GM18505 (cell line): ENCODE measurements around the gene GPR3.
"Not testable (repeated sequence)": the region's sequence is repeated elsewhere in the genome, so short reads cannot be mapped to it uniquely, and the experiment has no call there.

ENCODE experiments used
- ATAC-seq: cut with Tn5 transposase; IDR thresholded peaks from one replicate; pipeline ENCODE4 v1.9.1; 2021; ENCODE audit not compliant: unreplicated experiment
- POLR2A ChIP-seq: IDR thresholded peaks from 4 replicates; pipeline ENCODE4 v1.6.1; 2011; ENCODE audit warnings: borderline replicate concordance; ENCODE audit not compliant: insufficient read depth, insufficient read length; ENCODE audit errors: extremely low read depth

GPR3 gene

GRCh38 chr1:27405074-27405473, 12.7 kb downstream of the GPR3 start:
- TF ChIP-seq POLR2A: no peak
- no peak for ATAC-seq

GRCh38 chr1:27405598-27406361, 13.4 kb downstream of the GPR3 start:
- ATAC-seq: not testable (repeated sequence)

DNA sequence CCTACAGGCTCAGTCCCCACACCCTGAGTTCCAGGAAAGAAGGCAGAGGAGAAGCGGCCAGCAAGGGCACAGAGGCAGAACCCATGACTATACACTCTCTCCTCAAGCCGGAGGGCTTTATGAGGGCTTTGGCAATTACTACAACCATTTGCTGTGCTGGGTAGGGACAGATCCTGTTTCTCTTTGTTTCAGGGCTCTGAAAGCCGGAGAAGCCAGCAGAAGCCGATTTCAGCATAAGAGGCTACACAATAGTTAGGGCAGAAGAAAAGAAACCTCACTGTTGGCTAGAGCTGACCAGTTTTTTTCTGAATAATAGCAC, 13.9 kb downstream of the GPR3 start:
- ATAC-seq: no peak
- TF ChIP-seq POLR2A: no peak

- ATAC-seq: not testable (repeated sequence)
These were observed 14.4 kb downstream of the GPR3 start for GRCh38 chr1:27406791-27407190.

DNA sequence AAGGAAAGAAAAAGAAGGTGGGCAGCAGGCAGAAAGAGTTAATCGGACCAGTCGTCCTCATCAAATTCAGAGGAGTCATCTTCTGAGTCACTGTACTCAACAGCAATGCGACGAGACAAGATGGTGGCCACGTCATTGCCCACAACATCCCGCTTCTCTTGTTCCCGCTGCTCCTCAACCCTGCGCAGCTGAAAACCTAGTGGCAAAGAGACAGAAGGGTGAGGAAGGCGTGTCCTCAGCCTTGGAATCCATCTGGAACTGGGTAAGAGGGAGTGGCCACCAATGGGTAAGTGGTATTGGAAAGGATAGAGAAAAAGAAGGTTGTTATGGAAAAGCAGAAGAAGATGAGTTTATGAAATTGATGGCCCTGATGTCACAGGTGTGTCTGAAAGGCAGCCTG, 15.7 kb downstream of the GPR3 start:
- no peak for ATAC-seq
- no peak for TF ChIP-seq POLR2A

DNA sequence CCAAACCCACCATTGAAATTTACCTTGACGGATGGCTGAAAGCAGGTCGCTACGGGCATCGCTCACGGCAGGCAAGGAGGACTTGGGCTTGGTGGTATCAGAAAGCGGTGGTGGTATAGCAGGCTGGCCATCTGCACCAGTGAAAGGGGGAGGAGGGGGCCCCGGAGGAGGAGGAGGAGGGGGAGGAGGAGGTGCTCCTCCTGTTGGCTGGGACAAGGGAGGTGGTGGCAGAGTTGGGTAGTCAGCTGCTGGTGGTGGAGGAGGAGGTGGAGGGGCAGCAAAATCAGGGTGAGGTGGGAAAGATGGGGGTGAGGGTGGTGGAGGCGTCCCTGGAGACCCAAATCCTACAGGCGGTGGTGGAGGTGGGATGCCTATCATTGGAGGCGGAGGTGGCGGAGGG, 17.2 kb downstream of the GPR3 start:
- ATAC-seq: no peak
- no peak for TF ChIP-seq POLR2A

- no peak for ATAC-seq
- no peak for TF ChIP-seq POLR2A
These were observed 18.3 kb downstream of the GPR3 start for GRCh38 chr1:27410709-27411108.

GRCh38 chr1:27412502-27412901, 20.1 kb downstream of the GPR3 start:
- no peak for ATAC-seq
- no peak for TF ChIP-seq POLR2A

- TF ChIP-seq POLR2A: no peak
- no peak for ATAC-seq
These were observed 20.6 kb downstream of the GPR3 start for GRCh38 chr1:27413004-27413403.

- TF ChIP-seq POLR2A: no peak
- ATAC-seq: no peak
These were observed 21.7 kb downstream of the GPR3 start for GRCh38 chr1:27414091-27414490.

DNA sequence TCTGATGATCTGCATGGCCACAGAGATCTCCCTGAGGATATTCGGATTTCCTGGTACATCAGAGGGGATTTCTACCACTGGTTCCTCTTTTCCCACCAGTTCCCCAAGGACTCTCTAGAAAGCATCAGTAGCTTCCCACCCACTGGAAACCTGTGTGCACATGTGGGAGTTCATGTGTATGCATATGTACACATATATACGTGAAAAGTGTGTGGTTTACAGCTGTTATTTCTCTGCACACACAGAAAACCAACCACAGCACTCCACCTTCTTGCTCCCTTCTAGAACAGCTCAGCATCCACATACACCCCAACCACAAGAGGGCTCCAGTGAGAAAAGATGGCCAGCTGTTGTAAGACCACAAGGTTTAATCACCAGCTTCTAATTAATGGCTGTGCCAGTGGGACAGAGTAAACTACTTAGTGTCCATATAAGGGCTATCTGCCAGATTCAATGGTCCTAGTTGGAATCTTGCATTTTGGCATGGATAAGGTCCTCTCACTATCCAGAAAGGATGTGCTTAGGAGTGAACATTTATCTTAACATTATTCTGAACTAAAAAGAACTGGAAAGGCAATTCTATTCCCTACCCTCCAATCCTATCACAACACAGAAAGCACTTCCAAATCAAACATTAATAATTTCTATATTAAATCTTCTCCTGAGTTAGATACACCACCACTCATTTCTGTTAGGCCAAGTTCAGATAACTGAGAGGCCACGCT, 24.1 kb downstream of the GPR3 start:
- no peak for TF ChIP-seq POLR2A
- no peak for ATAC-seq

GRCh38 chr1:27417713-27418112, 25.3 kb downstream of the GPR3 start:
- ATAC-seq: no peak
- no peak for TF ChIP-seq POLR2A

- no peak for ATAC-seq
These were observed 26.1 kb downstream of the GPR3 start for GRCh38 chr1:27418326-27419185.

GRCh38 chr1:27423709-27424108, 31.3 kb downstream of the GPR3 start:
- no peak for ATAC-seq
- TF ChIP-seq POLR2A: no peak

More at GRCh38 chr1:27418326-27419185, 26.1 kb downstream of the GPR3 start:
- TF ChIP-seq POLR2A: peak; percentile 44
